Activated CD4-positive, alpha-beta memory T cell treated with anti-CD3 and anti-CD28 coated beads, Interleukin-2, amount 10 ng/mL, durations not matched to agents 7 days and 5 days (primary cell): Measurements from ENCODE around the gene UTF1. TPM values are rescaled to one million over a fixed set of nuclear protein-coding genes. Genes with fewer than 3 reads are reported as not detected.

Experiments
- CTCF ChIA-PET: fragments of 350-600 bp; sonication (Branson Sonifier 250); formaldehyde crosslinking; loops from one replicate; lab custom pipeline; 2021; ENCODE audit warnings: antibody characterized with exemption, inconsistent platforms; lab: Charles Lee
- POLR2A ChIA-PET: fragments of 350-600 bp; sonication (Branson Sonifier 250); formaldehyde crosslinking; loops from one replicate; lab custom pipeline; 2021; ENCODE audit warnings: antibody characterized with exemption; lab: Charles Lee
- DNase-seq: peaks from one replicate; pipeline ENCODE4 v3.0.0-alpha.2; 2020
- H3K27ac Mint-ChIP-seq: one replicate; pipeline ENCODE4 v1.8.0; 2021; ENCODE audit warnings: mild to moderate bottlenecking, mixed read lengths
- H3K27me3 Mint-ChIP-seq: one replicate; pipeline ENCODE4 v1.8.0; 2021; ENCODE audit warnings: mixed read lengths
- H3K36me3 Mint-ChIP-seq: one replicate; pipeline ENCODE4 v1.8.0; 2021; ENCODE audit warnings: low read depth, mixed read lengths
- H3K4me1 Mint-ChIP-seq: one replicate; pipeline ENCODE4 v1.8.0; 2021; ENCODE audit warnings: mixed read lengths
- H3K4me3 Mint-ChIP-seq: one replicate; pipeline ENCODE4 v1.8.0; 2021; ENCODE audit warnings: mild to moderate bottlenecking, mixed read lengths
- H3K9me3 Mint-ChIP-seq: one replicate; pipeline ENCODE4 v1.8.0; 2021; ENCODE audit warnings: mixed read lengths
- total RNA-seq, 2 experiments: library from RNA; stranded (reverse); gene quantifications; one replicate each; pipeline ENCODE4 v1.2.3, GENCODE V29; 2021

Gene UTF1
- total RNA-seq, 2 experiments from 2014 or later: not detected

- Mint-ChIP-seq H3K4me1 (peaks cover 14% of the 10 kb centered on the region), H3K4me3 (no peak overlapping the region), H3K27me3 (no peaks in the 10 kb centered on the region), H3K27ac (no peak overlapping the region), H3K9me3 (no peaks in the 10 kb centered on the region), H3K36me3 (peaks cover 20% of the 10 kb centered on the region)
- no peak for DNase-seq
- POLR2A ChIA-PET: interaction anchor here (1.1 to 1.9 kb wide), 3 partner anchors 9 to 14 kb away, joined by 3 to 5 read pairs (median 4); no protein-coding TSS in a partner anchor
- CTCF ChIA-PET: no interaction called here
Observed at GRCh38 chr10:133272964-133273420, 43.0 kb downstream of the UTF1 start.

GRCh38 chr10:133273534-133274143 lies 43.6 kb downstream of the UTF1 start:
- Mint-ChIP-seq H3K36me3 (peaks cover 20% of the 10 kb centered on the region), H3K9me3 (no peaks in the 10 kb centered on the region)
- CTCF ChIA-PET: no interaction called here

DNA sequence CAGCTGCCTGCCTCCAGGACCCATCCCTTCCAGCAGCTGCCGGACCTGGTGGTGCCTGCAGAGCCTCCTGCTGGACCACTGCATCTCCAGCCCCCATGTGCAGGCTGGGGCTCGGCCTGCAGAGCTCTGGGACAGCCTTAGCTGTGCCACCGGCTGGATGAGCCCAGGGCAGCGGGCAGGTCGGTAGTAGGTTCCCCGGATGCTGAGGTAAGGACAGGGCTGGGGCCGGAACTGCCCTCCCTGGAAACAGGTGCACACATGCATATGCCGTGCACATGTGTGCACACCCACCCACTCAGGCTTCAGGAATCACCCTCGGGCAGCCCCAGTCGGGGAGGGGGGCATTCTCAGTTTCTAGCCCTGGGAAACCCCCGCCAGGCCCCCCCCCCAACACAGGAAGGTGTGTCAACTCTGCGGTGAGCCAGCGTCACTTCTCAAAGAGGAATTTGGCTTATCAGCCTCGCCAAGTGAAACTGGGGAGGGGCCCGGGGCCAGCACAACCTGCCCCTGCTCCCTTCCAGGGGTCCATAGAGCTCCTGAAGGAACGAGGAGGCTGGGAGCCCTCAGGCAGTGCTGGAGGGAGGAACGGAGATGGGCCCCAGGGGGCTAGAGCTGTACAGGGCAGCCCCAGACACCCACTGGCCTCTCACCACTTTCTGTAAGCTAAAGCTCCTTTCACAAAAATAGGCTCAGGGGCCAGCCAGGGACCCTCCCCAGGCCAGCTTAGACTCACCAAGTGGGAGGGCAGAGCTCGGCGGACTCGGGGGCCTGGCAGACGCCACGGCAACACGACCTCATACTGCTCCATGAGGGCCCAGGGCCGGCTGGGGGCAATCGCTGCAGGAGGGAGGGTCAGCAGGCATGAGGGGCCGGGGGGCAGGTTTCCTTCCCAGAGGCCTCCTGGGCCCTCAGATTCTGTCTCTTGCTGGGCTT lies 45.0 kb downstream of the UTF1 start:
- Mint-ChIP-seq H3K4me1 (peaks cover 34% of the 10 kb centered on the region), H3K27ac (peak overlapping the region; percentile 88), H3K9me3 (no peaks in the 10 kb centered on the region), H3K36me3 (peaks cover 20% of the 10 kb centered on the region), H3K4me3 (peak overlapping the region; percentile 91), H3K27me3 (no peaks in the 10 kb centered on the region)
- peak; percentile 81 for DNase-seq
- ChIA-PET CTCF (interaction anchor here (0.7 to 2.5 kb wide), 8 partner anchors 12 to 131 kb away, joined by 3 to 14 read pairs (median 5); no protein-coding TSS in a partner anchor), POLR2A (interaction anchor here (1.0 to 2.8 kb wide), 3 partner anchors 13 to 49 kb away, joined by 8 to 113 read pairs (median 9); no protein-coding TSS in a partner anchor)

More at GRCh38 chr10:133273534-133274143, 43.6 kb downstream of the UTF1 start:
- POLR2A ChIA-PET: interaction anchor here (1.1 to 1.9 kb wide), 2 partner anchors 11 to 15 kb away, joined by 4 to 5 read pairs; no protein-coding TSS in a partner anchor
- Mint-ChIP-seq H3K4me1 (peaks cover 20% of the 10 kb centered on the region), H3K27me3 (no peaks in the 10 kb centered on the region), H3K27ac (no peak overlapping the region), H3K4me3 (no peak overlapping the region)
- no peak for DNase-seq

DNA sequence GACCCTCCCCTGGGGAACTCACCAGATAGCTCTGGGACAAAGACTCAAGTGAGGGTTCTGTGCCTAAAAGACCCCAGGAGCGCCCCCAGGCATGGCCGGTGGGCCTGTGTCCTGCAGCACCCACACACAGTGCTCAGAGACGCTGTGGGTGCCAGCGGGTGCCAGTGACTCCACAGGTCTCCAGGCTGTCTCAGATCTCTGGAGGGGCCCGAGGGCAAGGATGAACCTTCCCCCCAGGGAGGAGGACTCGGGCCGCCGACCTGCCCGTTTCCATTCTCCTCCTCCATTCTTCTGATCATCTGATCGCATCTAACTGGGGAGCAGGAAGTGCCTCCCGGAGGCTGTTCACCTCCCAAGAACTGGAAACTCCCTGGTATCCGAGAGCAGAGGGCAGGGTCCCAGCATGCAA lies 45.7 kb downstream of the UTF1 start:
- Mint-ChIP-seq H3K36me3 (peaks cover 22% of the 10 kb centered on the region), H3K27ac (peak overlapping the region; percentile 88), H3K27me3 (no peaks in the 10 kb centered on the region), H3K4me1 (peaks cover 36% of the 10 kb centered on the region), H3K4me3 (peak overlapping the region; percentile 91), H3K9me3 (no peaks in the 10 kb centered on the region)
- DNase-seq: peak; percentile 66
- POLR2A ChIA-PET: interaction anchor here (1.0 to 2.8 kb wide), 4 partner anchors 14 to 132 kb away, joined by 4 to 113 read pairs (median 8); no protein-coding TSS in a partner anchor
- CTCF ChIA-PET: interaction anchor here (0.7 to 2.5 kb wide), 8 partner anchors 11 to 132 kb away, joined by 3 to 14 read pairs (median 5); no protein-coding TSS in a partner anchor

- Mint-ChIP-seq H3K9me3 (no peaks in the 10 kb centered on the region), H3K4me1 (peaks cover 36% of the 10 kb centered on the region), H3K27me3 (no peaks in the 10 kb centered on the region), H3K36me3 (peaks cover 22% of the 10 kb centered on the region), H3K27ac (peak overlapping the region; percentile 88), H3K4me3 (peak overlapping the region; percentile 91)
- ChIA-PET POLR2A (interaction anchor here (1.0 to 2.8 kb wide), 3 partner anchors 14 to 132 kb away, joined by 4 to 113 read pairs (median 8); no protein-coding TSS in a partner anchor), CTCF (interaction anchor here (0.8 to 2.5 kb wide), 5 partner anchors 11 to 31 kb away, joined by 3 to 14 read pairs (median 10); no protein-coding TSS in a partner anchor)
- DNase-seq: no peak
Observed at GRCh38 chr10:133276100-133276434, 46.0 kb downstream of the UTF1 start.

- Mint-ChIP-seq H3K27me3 (no peaks in the 10 kb centered on the region), H3K4me3 (peak within 1 kb of the TSS; percentile 91), H3K4me1 (peaks cover 36% of the 10 kb centered on the region), H3K9me3 (no peaks in the 10 kb centered on the region), H3K27ac (peak within 1 kb of the TSS; percentile 97), H3K36me3 (peaks cover 26% of the 10 kb centered on the region)
- peak; percentile 78 for DNase-seq
- ChIA-PET CTCF (interaction anchor here (2.1 to 2.7 kb wide), 4 partner anchors 14 to 31 kb away, joined by 10 to 16 read pairs (median 12); no protein-coding TSS in a partner anchor), POLR2A (interaction anchor here (1.0 to 4.2 kb wide), 7 partner anchors 14 to 133 kb away, joined by 4 to 113 read pairs (median 16); no protein-coding TSS in a partner anchor)
Observed at GRCh38 chr10:133276435-133277201, 46.6 kb downstream of the UTF1 start, which contains the start of gene ADAM8. Gene ADAM8, minus strand, starts transcription at chr10:133276868. Its CDS starts 51 bp downstream, at chr10:133276817.

DNA sequence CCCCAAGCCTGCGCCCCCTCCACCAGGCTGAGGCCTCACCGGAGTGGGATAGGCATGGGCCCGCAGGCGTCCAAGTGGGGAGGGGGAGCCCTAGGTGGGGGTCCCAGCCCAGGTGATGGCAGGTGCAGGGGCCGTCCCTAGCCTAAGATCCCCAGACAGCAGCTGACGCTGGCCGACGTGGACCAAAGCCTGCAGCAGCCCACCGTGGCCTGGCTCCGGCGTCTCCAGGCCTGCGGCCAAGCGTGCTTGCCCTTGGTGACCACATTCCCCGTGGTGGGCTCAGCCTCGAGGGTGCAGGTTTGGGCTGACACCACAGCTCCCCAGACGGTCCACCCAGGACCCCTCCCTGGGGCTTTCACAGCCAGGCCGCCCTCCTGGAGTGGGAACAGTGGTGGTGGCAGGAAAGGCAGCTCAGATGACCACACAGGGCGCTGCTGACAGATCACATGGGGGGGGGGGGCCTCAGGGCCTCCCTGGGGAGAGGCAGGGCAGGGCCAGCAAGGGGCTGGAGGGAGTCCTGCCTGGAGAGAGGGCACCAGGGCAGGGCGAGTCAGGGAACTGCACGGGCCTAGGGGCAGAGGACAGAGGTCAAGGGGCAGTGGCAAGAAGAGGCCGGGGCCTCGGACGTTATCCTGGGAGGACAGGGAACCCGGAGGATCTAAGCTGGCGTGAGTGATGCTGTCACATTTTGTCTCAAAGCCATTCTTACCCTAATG lies 47.4 kb downstream of the UTF1 start:
- Mint-ChIP-seq H3K27me3 (no peaks in the 10 kb centered on the region), H3K27ac (peak overlapping the region; percentile 97), H3K9me3 (no peaks in the 10 kb centered on the region), H3K4me3 (peak overlapping the region; percentile 71), H3K4me1 (peaks cover 36% of the 10 kb centered on the region), H3K36me3 (peaks cover 29% of the 10 kb centered on the region)
- CTCF ChIA-PET: interaction anchor here (1.1 to 2.7 kb wide), 7 partner anchors 19 to 134 kb away, joined by 3 to 19 read pairs (median 7); partner anchors contain the start of gene CALY
- POLR2A ChIA-PET: interaction anchor here (1.4 to 4.2 kb wide), 8 partner anchors 8 to 112 kb away, joined by 4 to 52 read pairs (median 10); no protein-coding TSS in a partner anchor
- no peak for DNase-seq

GRCh38 chr10:133277993-133278576 lies 48.1 kb downstream of the UTF1 start:
- H3K9me3 Mint-ChIP-seq: no peaks in the 10 kb centered on the region
- H3K27ac Mint-ChIP-seq: peak overlapping the region; percentile 97
- no peaks in the 10 kb centered on the region for H3K27me3 Mint-ChIP-seq
- peaks cover 36% of the 10 kb centered on the region for H3K4me1 Mint-ChIP-seq
- H3K4me3 Mint-ChIP-seq: peak overlapping the region; percentile 71
- ChIA-PET CTCF (interaction anchor here (0.9 to 2.7 kb wide), 10 partner anchors 14 to 163 kb away, joined by 3 to 19 read pairs (median 6); partner anchors contain the start of gene CALY), POLR2A (interaction anchor here (0.6 to 4.2 kb wide), 12 partner anchors 8 to 143 kb away, joined by 3 to 52 read pairs (median 6); no protein-coding TSS in a partner anchor)
- peaks cover 26% of the 10 kb centered on the region for H3K36me3 Mint-ChIP-seq
- no peak for DNase-seq

GRCh38 chr10:133278577-133279265 lies 48.7 kb downstream of the UTF1 start:
- H3K9me3 Mint-ChIP-seq: no peaks in the 10 kb centered on the region
- CTCF ChIA-PET: interaction anchor here (0.9 to 2.7 kb wide), 9 partner anchors 14 to 163 kb away, joined by 3 to 19 read pairs (median 7); partner anchors contain the start of gene CALY
- DNase-seq: peak; percentile 89
- H3K27me3 Mint-ChIP-seq: no peaks in the 10 kb centered on the region
- H3K4me3 Mint-ChIP-seq: peak overlapping the region; percentile 71
- H3K27ac Mint-ChIP-seq: peak overlapping the region; percentile 97
- H3K36me3 Mint-ChIP-seq: peaks cover 27% of the 10 kb centered on the region
- POLR2A ChIA-PET: interaction anchor here (0.6 to 4.2 kb wide), 13 partner anchors 9 to 949 kb away, joined by 3 to 52 read pairs (median 5); no protein-coding TSS in a partner anchor
- H3K4me1 Mint-ChIP-seq: peaks cover 36% of the 10 kb centered on the region
